ENCODE results near the gene FRK. TPM values are rescaled to one million over a fixed set of nuclear protein-coding genes. Genes with fewer than 3 reads are reported as not detected.

FRK gene
- total RNA-seq, 2 donors from 2014 or later: 1.4 to 2.9 TPM

- no peak for TF ChIP-seq CTCF (conservative IDR thresholded peaks at IDR 0.05)
- no peaks in the 10 kb centered on the region for H3K9me3 ChIP-seq (ENCODE audit: control insufficient read depth, low read length)
- Mint-ChIP-seq H3K27ac (no peak overlapping the region), H3K9me3 (no peaks in the 10 kb centered on the region), H3K4me3 (no peak overlapping the region), H3K36me3 (ENCODE audit: low read depth) (no peaks in the 10 kb centered on the region), H3K4me1 (peaks cover 21% of the 10 kb centered on the region), H3K27me3 (ENCODE audit: insufficient read depth) (no peaks in the 10 kb centered on the region)
- 100% methylated on average over 1 of the region's 1 CpG; no CpG with 5 or more reads in 1 of the 2 experiments for WGBS, 2 experiments (ENCODE audit: insufficient coverage in 1 of 2, insufficient read length in 1 of 2)
- no peak overlapping the region for H3K27ac ChIP-seq (ENCODE audit: low read depth, low read length)
- H3K4me1 ChIP-seq (ENCODE audit: control insufficient read depth, insufficient read depth, low read length): peaks cover 11% of the 10 kb centered on the region
- no peaks in the 10 kb centered on the region for H3K27me3 ChIP-seq (ENCODE audit: control insufficient read depth, insufficient read depth, low read length, poor library complexity, severe bottlenecking)
- no peak overlapping the region for H3K4me3 ChIP-seq (ENCODE audit: low read length)
- no peak for DNase-seq
- no peak overlapping the region for H3K9ac ChIP-seq (ENCODE audit: extremely low read depth, low read length, poor library complexity, severe bottlenecking)
- H3K36me3 ChIP-seq (ENCODE audit: control insufficient read depth, insufficient read depth, low read length): no peaks in the 10 kb centered on the region
These were observed 41.7 kb downstream of the FRK start for GRCh38 chr6:116018976-116019375.

DNA sequence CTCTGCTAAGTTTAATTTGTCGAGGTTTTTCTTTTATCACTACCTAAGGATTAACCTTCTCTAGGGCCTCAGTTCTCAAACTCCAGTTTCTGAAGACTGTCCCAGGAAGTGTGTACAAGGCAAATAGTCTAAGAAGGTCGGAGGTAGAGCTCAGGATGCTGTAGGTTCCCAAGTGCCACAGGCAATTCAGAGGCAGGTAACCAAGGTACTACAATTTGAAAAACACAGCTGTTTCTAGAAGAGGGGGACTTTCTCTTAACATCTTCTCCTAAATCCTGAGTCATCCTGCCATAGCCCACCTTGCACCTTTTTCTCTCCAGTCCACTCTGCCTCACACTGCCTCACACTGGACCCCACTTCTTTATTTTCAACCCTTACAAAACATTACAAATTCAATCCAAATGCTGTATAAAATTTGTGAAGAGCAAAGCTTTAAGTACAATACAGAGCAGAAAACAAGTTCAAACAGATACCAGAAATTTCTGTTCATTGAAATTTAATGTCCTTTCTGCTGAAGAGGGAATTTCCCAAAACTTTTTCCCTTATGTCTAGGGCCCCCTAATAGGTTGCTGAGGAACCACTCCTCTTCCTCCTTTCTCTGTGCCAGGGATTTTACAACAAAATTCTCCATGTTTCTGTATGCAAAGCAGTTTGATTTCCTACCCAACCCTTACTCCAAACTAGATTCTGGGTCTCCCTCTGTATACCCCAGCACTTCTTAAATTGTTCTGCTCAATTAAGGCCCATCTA, 43.0 kb downstream of the FRK start:
- H3K4me3 ChIP-seq (ENCODE audit: low read length): no peak overlapping the region
- H3K36me3 ChIP-seq (ENCODE audit: control insufficient read depth, insufficient read depth, low read length): no peaks in the 10 kb centered on the region
- H3K4me3 Mint-ChIP-seq: no peak overlapping the region
- no peak overlapping the region for H3K27ac Mint-ChIP-seq
- no peaks in the 10 kb centered on the region for H3K27me3 Mint-ChIP-seq (ENCODE audit: insufficient read depth)
- no peaks in the 10 kb centered on the region for H3K27me3 ChIP-seq (ENCODE audit: control insufficient read depth, insufficient read depth, low read length, poor library complexity, severe bottlenecking)
- DNase-seq: no peak
- TF ChIP-seq CTCF (conservative IDR thresholded peaks at IDR 0.05): no peak
- H3K9me3 Mint-ChIP-seq: no peaks in the 10 kb centered on the region
- H3K9ac ChIP-seq (ENCODE audit: extremely low read depth, low read length, poor library complexity, severe bottlenecking): no peak overlapping the region
- no peaks in the 10 kb centered on the region for H3K9me3 ChIP-seq (ENCODE audit: control insufficient read depth, low read length)
- H3K4me1 ChIP-seq (ENCODE audit: control insufficient read depth, insufficient read depth, low read length): peaks cover 11% of the 10 kb centered on the region
- H3K4me1 Mint-ChIP-seq: peaks cover 21% of the 10 kb centered on the region
- 92 to 94% methylated on average over 2 of the region's 2 CpGs for WGBS, 2 experiments (ENCODE audit: insufficient coverage in 1 of 2, insufficient read length in 1 of 2)
- no peaks in the 10 kb centered on the region for H3K36me3 Mint-ChIP-seq (ENCODE audit: low read depth)
- no peak overlapping the region for H3K27ac ChIP-seq (ENCODE audit: low read depth, low read length)

DNA sequence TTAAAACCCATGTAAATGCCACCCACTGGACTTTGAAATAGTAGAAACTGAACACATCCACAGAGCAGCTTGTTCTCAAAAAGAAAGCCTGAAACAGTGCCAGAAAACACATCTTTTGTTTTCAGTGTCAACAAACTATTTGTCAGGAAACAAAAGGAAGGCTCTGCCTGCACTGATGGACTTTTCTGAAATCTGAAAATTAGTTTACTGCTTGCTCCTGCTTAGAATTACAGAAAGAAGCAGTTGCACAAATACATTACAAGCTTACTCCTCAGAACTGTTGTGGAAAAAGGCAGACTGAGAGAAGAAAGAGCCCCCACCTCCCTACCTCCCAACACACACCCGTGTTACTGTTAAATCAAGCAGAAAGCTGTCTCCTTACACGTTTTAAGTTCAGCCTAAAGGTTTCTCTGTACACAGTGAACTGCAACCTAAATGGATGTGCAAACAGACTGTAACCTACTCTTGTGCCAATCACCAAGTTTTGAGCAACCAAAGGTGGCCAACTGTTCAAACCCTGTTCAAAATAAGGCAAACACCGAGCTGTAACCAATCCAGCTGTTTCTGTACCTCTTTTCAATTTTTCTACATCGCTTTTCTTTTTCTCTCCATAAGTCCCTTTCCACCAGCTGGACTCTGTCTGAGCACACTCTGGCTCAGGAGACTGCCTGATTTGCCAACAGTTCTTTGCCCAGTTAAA, 43.7 kb downstream of the FRK start:
- H3K4me1 ChIP-seq (ENCODE audit: control insufficient read depth, insufficient read depth, low read length): peaks cover 11% of the 10 kb centered on the region
- no peak overlapping the region for H3K27ac ChIP-seq (ENCODE audit: low read depth, low read length)
- Mint-ChIP-seq H3K4me1 (peaks cover 22% of the 10 kb centered on the region), H3K36me3 (ENCODE audit: low read depth) (no peaks in the 10 kb centered on the region), H3K9me3 (no peaks in the 10 kb centered on the region), H3K4me3 (no peak overlapping the region), H3K27ac (no peak overlapping the region), H3K27me3 (ENCODE audit: insufficient read depth) (no peaks in the 10 kb centered on the region)
- WGBS, 2 experiments (ENCODE audit: insufficient coverage in 1 of 2, insufficient read length in 1 of 2): 78 to 92% methylated on average over 2 to 4 of the region's 4 CpGs
- TF ChIP-seq CTCF (conservative IDR thresholded peaks at IDR 0.05): no peak
- no peaks in the 10 kb centered on the region for H3K36me3 ChIP-seq (ENCODE audit: control insufficient read depth, insufficient read depth, low read length)
- no peak for DNase-seq
- no peak overlapping the region for H3K4me3 ChIP-seq (ENCODE audit: low read length)
- no peaks in the 10 kb centered on the region for H3K9me3 ChIP-seq (ENCODE audit: control insufficient read depth, low read length)
- no peaks in the 10 kb centered on the region for H3K27me3 ChIP-seq (ENCODE audit: control insufficient read depth, insufficient read depth, low read length, poor library complexity, severe bottlenecking)
- H3K9ac ChIP-seq (ENCODE audit: extremely low read depth, low read length, poor library complexity, severe bottlenecking): no peak overlapping the region
